Heart right ventricle (tissue), 16 donors: ENCODE data around the gene DNAJC3. TPM values are rescaled to one million over a fixed set of nuclear protein-coding genes. Genes with fewer than 3 reads are reported as not detected.

ENCODE experiments used
- ATAC-seq, 8 donors: fragments of 200-7000 bp; cut with Tn5 transposase; one replicate each; pipeline ENCODE4 v1.9.1; 2020; ENCODE audit warnings: mild to moderate bottlenecking in 8 of 8, moderate library complexity in 8 of 8, moderate number of reproducible peaks in 1 of 8
- DNase-seq, 2 donors: peaks; one replicate each; pipeline ENCODE4 v3.0.0-alpha.2; 2020
- H3K27ac ChIP-seq, 10 donors: fragments of 200-600 bp; sonication (generic) in 2 of 10; one replicate each; pipeline versions ENCODE4 v1.5.0 to v1.8.0; 2020 to 2022; ENCODE audit warnings: mild to moderate bottlenecking in 3 of 10
- H3K27me3 ChIP-seq, 7 donors: fragments of 200-600 bp; one replicate each; pipeline ENCODE4 v1.8.0; 2021 to 2022; ENCODE audit warnings: mild to moderate bottlenecking in 2 of 7
- H3K36me3 ChIP-seq, 9 donors: fragments of 200-600 bp; sonication (generic) in 1 of 9; one replicate each; pipeline versions ENCODE4 v1.5.0 to v1.8.0; 2020 to 2022; ENCODE audit warnings: mild to moderate bottlenecking in 2 of 9
- H3K4me1 ChIP-seq, 9 donors: fragments of 200-600 bp; sonication (generic) in 1 of 9; one replicate each; pipeline versions ENCODE4 v1.5.0 to v1.8.0; 2020 to 2022; ENCODE audit warnings: mild to moderate bottlenecking in 4 of 9
- H3K4me3 ChIP-seq, 10 donors: fragments of 200-600 bp; sonication (generic) in 2 of 10; one replicate each; pipeline versions ENCODE4 v1.5.0 to v1.8.0; 2020 to 2022; ENCODE audit warnings: mild to moderate bottlenecking in 7 of 10, moderate library complexity in 2 of 10
- H3K9me3 ChIP-seq, 11 donors: fragments of 200-600 bp in 10 of 11; sonication (generic) in 2 of 11; one replicate each; pipeline versions ENCODE4 v1.5.0 to v1.8.0; 2013 to 2022; ENCODE audit warnings: mild to moderate bottlenecking in 2 of 11, control low read depth in 1 of 11, moderate library complexity in 1 of 11
- CTCF ChIP-seq, 9 donors: fragments of 200-600 bp; sonication (generic) in 2 of 9; IDR thresholded peaks; one replicate each; pipeline versions ENCODE4 v1.5.0 to v1.8.0; 2021 to 2022; ENCODE audit warnings: antibody characterized with exemption in 9 of 9, mild to moderate bottlenecking in 5 of 9, moderate library complexity in 1 of 9
- WGBS, 2 donors: extraction: QIAGEN DNeasy Blood & Tissue Kit; methylation state at CpG; one replicate each; pipeline ENCODE4 v1.1.7; 2013; ENCODE audit warnings: inconsistent platforms in 1 of 2; 5-methylcytosine and 5-hydroxymethylcytosine counted together
- intact Hi-C, 10 donors: fragments of 100-400 bp; cut with DNase I; formaldehyde crosslinking; loops; one replicate each; pipeline versions ENCODE4 v1.11.1 to v1.14.2; 2022
- polyA plus RNA-seq, 2 donors: library from polyadenylated mRNA; stranded (reverse); fragments of 200-250 nt; gene quantifications; one replicate each; pipeline ENCODE4 v1.2.3, GENCODE V29; 2013
- total RNA-seq, 10 donors: library from RNA; stranded (reverse); fragmentation: NEBNext Ultra II Directional in 3 of 10; extraction: Animal tissue kit (Norgen Biotek cat#: 25700) in 3 of 10; gene quantifications; one replicate each; pipeline versions ENCODE4 v1.2.1 to v1.2.4, GENCODE V29; 2021 to 2023
- donor health status: Arrhythmogenic right ventricular cardiomyopathy.
- donor health status: ischemic (EF 13 %, LVEDD 7.1; RV severe dilation, severe dysfunction).
- donor health status: healthy with polysubstance abuse.
- donor health status: DM: no; HTN: yes; CAD: no.
- donor health status: DM: no; HTN: no; CAD: no.
- donor health status: ischemic (EF 25% LVEDD 6.9; RV normal size, moderate dysfunction).
- donor health status: ischemic (EF 25% LVEDD 5.7; RV mildly dilated, moderate dysfunction).
- donor health status: healthy.
- donor health status: DM: yes; HTN: yes; CAD: no.
- donor health status: Ischemic cardiomyopathy.
- donor health status: ischemic (EF 35%, LVEDD 5.7; RV mildly dilated, moderate dysfunction).
- donor health status: nonischemic (EF 11% LVEDD 7.7; RV severe dilation, severe dysfunction).
- donor health status: DM: yes; HTN: yes; CAD: no.
- donor health status: PGD.
- donor health status: ischemic (EF 29% LVEDD 5.4; RV normal size, mild dysfunction).
- donor health status: nonischemic (EF 23%, LVEDD 6.1; RV moderate dilation, normal function).

The DNAJC3 gene
- total and polyA plus RNA-seq, 12 donors, result 9.3 to 40.9 (median 31.2) TPM

- Histone ChIP-seq H3K4me1 (no peaks in the 10 kb centered on the region), H3K27me3 (no peaks in the 10 kb centered on the region), H3K9me3 (peaks cover 0 to 32% (median 9%) of the 10 kb centered on the region in 11 donors), H3K4me3 (no peak overlapping the region), H3K36me3 (peaks cover 0 to 51% (median 7%) of the 10 kb centered on the region in 9 donors), H3K27ac (no peak overlapping the region)
- no peak for TF ChIP-seq CTCF (IDR thresholded peaks at IDR 0.05)
- ATAC-seq, result no peak
- intact Hi-C loops, result no loop called here
- DNase-seq, result no peak
- 98 to 100% methylated on average over 1 of the region's 1 CpG for WGBS, 2 donors
Observed at GRCh38 chr13:95814495-95814894, 137.6 kb downstream of the DNAJC3 start.

- Histone ChIP-seq H3K4me1 (no peaks in the 10 kb centered on the region), H3K9me3 (no peaks in the 10 kb centered on the region), H3K27me3 (no peaks in the 10 kb centered on the region), H3K27ac (no peak overlapping the region), H3K4me3 (no peak overlapping the region), H3K36me3 (peaks cover 0 to 22% (median 10%) of the 10 kb centered on the region in 9 donors)
- no peak for TF ChIP-seq CTCF (IDR thresholded peaks at IDR 0.05)
- ATAC-seq (no peak), DNase-seq (no peak)
- 94 to 96% methylated on average over 5 of the region's 5 CpGs for WGBS, 2 donors
- intact Hi-C loops, result no loop called here
Observed at GRCh38 chr13:95822303-95822702, 145.4 kb downstream of the DNAJC3 start.

GRCh38 chr13:95833126-95833525, 156.2 kb downstream of the DNAJC3 start:
- intact Hi-C loops, result loop anchor here in 9 of 10 donors (5.0 to 10.0 kb wide), 12 partner anchors 208 to 648 kb away; no protein-coding TSS in a partner anchor
- Histone ChIP-seq H3K9me3 (peaks cover 0 to 30% (median 4%) of the 10 kb centered on the region in 11 donors), H3K27ac (no peak overlapping the region), H3K4me3 (no peak overlapping the region), H3K4me1 (peaks cover 0 to 8% (median 6%) of the 10 kb centered on the region in 9 donors), H3K36me3 (peaks cover 0 to 8% (median 0%) of the 10 kb centered on the region in 9 donors), H3K27me3 (no peaks in the 10 kb centered on the region)
- 95 to 96% methylated on average over 1 of the region's 1 CpG for WGBS, 2 donors
- DNase-seq, result no peak
- ATAC-seq, result no peak
- TF ChIP-seq CTCF (IDR thresholded peaks at IDR 0.05), result no peak

GRCh38 chr13:95833719-95834118, 156.8 kb downstream of the DNAJC3 start:
- no peaks in the 10 kb centered on the region for H3K27me3 ChIP-seq
- peaks cover 0 to 8% (median 0%) of the 10 kb centered on the region in 9 donors for H3K36me3 ChIP-seq
- peaks cover 0 to 35% (median 4%) of the 10 kb centered on the region in 11 donors for H3K9me3 ChIP-seq
- TF ChIP-seq CTCF (IDR thresholded peaks at IDR 0.05), result no peak
- ATAC-seq (peak in 1 of 8 donors; percentile 24), DNase-seq (no peak)
- peaks cover 0 to 8% (median 6%) of the 10 kb centered on the region in 9 donors for H3K4me1 ChIP-seq
- intact Hi-C loops, result loop anchor here (1.0 to 10.0 kb wide), 15 partner anchors 209 to 649 kb away; no protein-coding TSS in a partner anchor
- no peak overlapping the region for H3K27ac ChIP-seq
- 10 to 18% methylated on average over 1 of the region's 1 CpG for WGBS, 2 donors
- no peak overlapping the region for H3K4me3 ChIP-seq
